WTC11 (cell line): ENCODE measurements around the gene ABCA6. TPM values are rescaled to one million over a fixed set of nuclear protein-coding genes. Genes with fewer than 3 reads are reported as not detected.

Experiments used
- ATAC-seq: fragments of 200-7000 bp; cut with Tn5 transposase; 2 replicates; pipeline ENCODE4 v1.10.0; 2021; ENCODE audit warnings: mild to moderate bottlenecking, moderate library complexity
- CTCF ChIA-PET: fragments of 300-600 bp; sonication (Branson Sonifier 250); formaldehyde crosslinking; loops from one replicate; lab custom pipeline; 2021; ENCODE audit warnings: antibody characterized with exemption; lab: Charles Lee
- POLR2A ChIA-PET: fragments of 350-600 bp; sonication (Branson Sonifier 250); formaldehyde crosslinking; loops from one replicate; lab custom pipeline; 2021; ENCODE audit warnings: antibody characterized with exemption; lab: Charles Lee
- DNase-seq: peaks from one replicate; pipeline ENCODE4 v3.0.0; 2021; ENCODE audit warnings: low spot score
- H3K27ac Mint-ChIP-seq: 2 replicates; pipeline ENCODE4 v1.8.0; 2021; ENCODE audit warnings: mixed read lengths
- H3K27me3 Mint-ChIP-seq: 2 replicates; pipeline ENCODE4 v1.8.0; 2021; ENCODE audit warnings: low read depth, mild to moderate bottlenecking, moderate library complexity, mixed read lengths
- H3K36me3 Mint-ChIP-seq: 2 replicates; pipeline ENCODE4 v1.8.0; 2021; ENCODE audit warnings: mixed read lengths
- H3K4me1 Mint-ChIP-seq: 2 replicates; pipeline ENCODE4 v1.8.0; 2022; ENCODE audit warnings: mixed read lengths
- H3K4me3 Mint-ChIP-seq: 2 replicates; pipeline ENCODE4 v1.8.0; 2021; ENCODE audit warnings: mild to moderate bottlenecking, moderate library complexity, mixed read lengths
- H3K9me3 Mint-ChIP-seq: 2 replicates; pipeline ENCODE4 v1.8.0; 2021; ENCODE audit warnings: mixed read lengths
- ATF1 ChIP-seq: sonication (generic); formaldehyde crosslinking; IDR thresholded peaks from 2 replicates; pipeline ENCODE4 v1.8.1; 2023; ENCODE audit warnings: mild to moderate bottlenecking, moderate library complexity, missing genetic modification reagents
- ELF4 ChIP-seq: sonication (generic); formaldehyde crosslinking; IDR thresholded peaks from 2 replicates; pipeline ENCODE4 v1.8.1; 2022; ENCODE audit warnings: low read depth, mild to moderate bottlenecking, moderate library complexity, missing genetic modification reagents
- EMX1 ChIP-seq: fragments of 250-450 bp; sonication (Bioruptor Pico); IDR thresholded peaks from 2 replicates; pipeline ENCODE4 v1.8.0; 2021; ENCODE audit warnings: mild to moderate bottlenecking
- SOX15 ChIP-seq: fragments of 250-450 bp; sonication (Bioruptor Pico); IDR thresholded peaks from 2 replicates; pipeline ENCODE4 v1.9.0; 2021; ENCODE audit warnings: mild to moderate bottlenecking
- SP1 ChIP-seq: sonication (generic); formaldehyde crosslinking; conservative IDR thresholded peaks from 2 replicates; pipeline ENCODE4 v1.8.1; 2022; ENCODE audit warnings: missing genetic modification reagents
- TCF7 ChIP-seq: sonication (generic); formaldehyde crosslinking; IDR thresholded peaks from 2 replicates; pipeline ENCODE4 v1.8.0; 2022; ENCODE audit warnings: mild to moderate bottlenecking, low read depth, missing genetic modification reagents, moderate library complexity
- TP53 ChIP-seq: sonication (generic); formaldehyde crosslinking; IDR thresholded peaks from 2 replicates; pipeline ENCODE4 v1.8.1; 2023; ENCODE audit warnings: mild to moderate bottlenecking, missing genetic modification reagents
- ZBTB21 ChIP-seq: sonication (generic); formaldehyde crosslinking; IDR thresholded peaks from 2 replicates; pipeline ENCODE4 v1.8.1; 2023; ENCODE audit warnings: mild to moderate bottlenecking, missing genetic modification reagents, borderline replicate concordance
- ZNF219 ChIP-seq: sonication (generic); formaldehyde crosslinking; IDR thresholded peaks from 2 replicates; pipeline ENCODE4 v1.8.0; 2023; ENCODE audit warnings: missing genetic modification reagents, mild to moderate bottlenecking, borderline replicate concordance
- total RNA-seq: library from RNA; stranded (reverse); gene quantifications from 3 replicates; pipeline ENCODE4 v1.2.3, GENCODE V29; 2021
- TF ChIP-seq, protein P1 (sequence below): fragments of 200-600 bp; IDR thresholded peaks from 2 replicates; pipeline ENCODE4 v1.8.0; 2022; ENCODE audit warnings: antibody characterized with exemption
- TF ChIP-seq, protein P2 (sequence below): sonication (generic); formaldehyde crosslinking; IDR thresholded peaks from 2 replicates; pipeline ENCODE4 v1.8.0; 2022; ENCODE audit warnings: mild to moderate bottlenecking, missing genetic modification reagents
- TF ChIP-seq, protein P3 (sequence below): fragments of 250-450 bp; sonication (Bioruptor Pico); IDR thresholded peaks from 2 replicates; pipeline ENCODE4 v1.9.0; 2021; ENCODE audit warnings: mild to moderate bottlenecking, borderline replicate concordance
- TF ChIP-seq, protein P4 (sequence below): fragments of 250-450 bp; sonication (Bioruptor Pico); IDR thresholded peaks from 2 replicates; pipeline ENCODE4 v1.9.0; 2021; ENCODE audit warnings: mild to moderate bottlenecking
- TF ChIP-seq, protein P5 (sequence below): sonication (generic); formaldehyde crosslinking; IDR thresholded peaks from 2 replicates; pipeline ENCODE4 v1.8.1; 2023; ENCODE audit warnings: mild to moderate bottlenecking, missing genetic modification reagents
- TF ChIP-seq, protein P6 (sequence below): sonication (generic); formaldehyde crosslinking; IDR thresholded peaks from 2 replicates; pipeline ENCODE4 v1.8.1; 2022; ENCODE audit warnings: mild to moderate bottlenecking, missing genetic modification reagents, moderate library complexity, borderline replicate concordance
- TF ChIP-seq, protein P7 (sequence below): fragments of 250-450 bp; sonication (Bioruptor Pico); IDR thresholded peaks from 2 replicates; pipeline ENCODE4 v2.1.2; 2022; ENCODE audit warnings: mild to moderate bottlenecking, moderate library complexity
- TF ChIP-seq, protein P8 (sequence below): sonication (generic); formaldehyde crosslinking; IDR thresholded peaks from 2 replicates; pipeline ENCODE4 v1.8.1; 2023; ENCODE audit warnings: mild to moderate bottlenecking, moderate library complexity, missing genetic modification reagents

ABCA6 gene
- total RNA-seq, 1 experiment from 2014 or later, result not detected

DNA sequence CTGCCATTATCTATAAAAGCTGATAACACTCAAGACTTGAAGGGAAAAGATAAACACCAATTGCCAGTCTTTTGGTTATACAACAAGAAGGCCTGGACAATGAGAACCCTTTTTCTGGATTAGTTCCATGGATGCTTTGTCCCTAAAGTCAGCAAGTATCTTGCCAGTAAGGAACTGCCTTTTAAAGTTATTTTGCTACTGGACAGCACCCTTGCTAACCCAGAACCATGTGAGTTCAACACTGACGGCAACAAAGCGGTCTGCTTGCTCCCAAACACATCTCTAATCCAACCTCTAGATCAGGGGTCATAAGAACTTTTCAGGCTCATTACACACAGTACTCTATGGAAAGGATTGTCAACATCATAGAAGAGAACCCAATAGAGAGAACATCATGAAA, 25.3 kb upstream of the ABCA6 start:
- ChIA-PET POLR2A (no interaction called here), CTCF (no interaction called here)
- DNase-seq, result no peak
- no peak for ATAC-seq
- Mint-ChIP-seq H3K27ac (no peak overlapping the region), H3K9me3 (no peaks in the 10 kb centered on the region), H3K4me1 (no peaks in the 10 kb centered on the region), H3K36me3 (no peaks in the 10 kb centered on the region), H3K4me3 (no peak overlapping the region), H3K27me3 (no peaks in the 10 kb centered on the region)
- no peak for TF ChIP-seq ZNF219
- TF ChIP-seq EMX1 (CRISPR knock-in tag), result no peak
- TF ChIP-seq, protein P1, sequence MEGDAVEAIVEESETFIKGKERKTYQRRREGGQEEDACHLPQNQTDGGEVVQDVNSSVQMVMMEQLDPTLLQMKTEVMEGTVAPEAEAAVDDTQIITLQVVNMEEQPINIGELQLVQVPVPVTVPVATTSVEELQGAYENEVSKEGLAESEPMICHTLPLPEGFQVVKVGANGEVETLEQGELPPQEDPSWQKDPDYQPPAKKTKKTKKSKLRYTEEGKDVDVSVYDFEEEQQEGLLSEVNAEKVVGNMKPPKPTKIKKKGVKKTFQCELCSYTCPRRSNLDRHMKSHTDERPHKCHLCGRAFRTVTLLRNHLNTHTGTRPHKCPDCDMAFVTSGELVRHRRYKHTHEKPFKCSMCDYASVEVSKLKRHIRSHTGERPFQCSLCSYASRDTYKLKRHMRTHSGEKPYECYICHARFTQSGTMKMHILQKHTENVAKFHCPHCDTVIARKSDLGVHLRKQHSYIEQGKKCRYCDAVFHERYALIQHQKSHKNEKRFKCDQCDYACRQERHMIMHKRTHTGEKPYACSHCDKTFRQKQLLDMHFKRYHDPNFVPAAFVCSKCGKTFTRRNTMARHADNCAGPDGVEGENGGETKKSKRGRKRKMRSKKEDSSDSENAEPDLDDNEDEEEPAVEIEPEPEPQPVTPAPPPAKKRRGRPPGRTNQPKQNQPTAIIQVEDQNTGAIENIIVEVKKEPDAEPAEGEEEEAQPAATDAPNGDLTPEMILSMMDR, result no peak
- TF ChIP-seq TCF7 (CRISPR knock-in tag), result no peak
- TF ChIP-seq, protein P2, sequence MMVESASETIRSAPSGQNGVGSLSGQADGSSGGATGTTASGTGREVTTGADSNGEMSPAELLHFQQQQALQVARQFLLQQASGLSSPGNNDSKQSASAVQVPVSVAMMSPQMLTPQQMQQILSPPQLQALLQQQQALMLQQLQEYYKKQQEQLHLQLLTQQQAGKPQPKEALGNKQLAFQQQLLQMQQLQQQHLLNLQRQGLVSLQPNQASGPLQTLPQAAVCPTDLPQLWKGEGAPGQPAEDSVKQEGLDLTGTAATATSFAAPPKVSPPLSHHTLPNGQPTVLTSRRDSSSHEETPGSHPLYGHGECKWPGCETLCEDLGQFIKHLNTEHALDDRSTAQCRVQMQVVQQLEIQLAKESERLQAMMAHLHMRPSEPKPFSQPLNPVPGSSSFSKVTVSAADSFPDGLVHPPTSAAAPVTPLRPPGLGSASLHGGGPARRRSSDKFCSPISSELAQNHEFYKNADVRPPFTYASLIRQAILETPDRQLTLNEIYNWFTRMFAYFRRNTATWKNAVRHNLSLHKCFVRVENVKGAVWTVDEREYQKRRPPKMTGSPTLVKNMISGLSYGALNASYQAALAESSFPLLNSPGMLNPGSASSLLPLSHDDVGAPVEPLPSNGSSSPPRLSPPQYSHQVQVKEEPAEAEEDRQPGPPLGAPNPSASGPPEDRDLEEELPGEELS (CRISPR knock-in tag), result no peak
- no peak for TF ChIP-seq SP1
- TF ChIP-seq ZBTB21 (CRISPR knock-in tag), result no peak
- TF ChIP-seq SOX15 (CRISPR knock-in tag), result no peak
- TF ChIP-seq, protein P3, sequence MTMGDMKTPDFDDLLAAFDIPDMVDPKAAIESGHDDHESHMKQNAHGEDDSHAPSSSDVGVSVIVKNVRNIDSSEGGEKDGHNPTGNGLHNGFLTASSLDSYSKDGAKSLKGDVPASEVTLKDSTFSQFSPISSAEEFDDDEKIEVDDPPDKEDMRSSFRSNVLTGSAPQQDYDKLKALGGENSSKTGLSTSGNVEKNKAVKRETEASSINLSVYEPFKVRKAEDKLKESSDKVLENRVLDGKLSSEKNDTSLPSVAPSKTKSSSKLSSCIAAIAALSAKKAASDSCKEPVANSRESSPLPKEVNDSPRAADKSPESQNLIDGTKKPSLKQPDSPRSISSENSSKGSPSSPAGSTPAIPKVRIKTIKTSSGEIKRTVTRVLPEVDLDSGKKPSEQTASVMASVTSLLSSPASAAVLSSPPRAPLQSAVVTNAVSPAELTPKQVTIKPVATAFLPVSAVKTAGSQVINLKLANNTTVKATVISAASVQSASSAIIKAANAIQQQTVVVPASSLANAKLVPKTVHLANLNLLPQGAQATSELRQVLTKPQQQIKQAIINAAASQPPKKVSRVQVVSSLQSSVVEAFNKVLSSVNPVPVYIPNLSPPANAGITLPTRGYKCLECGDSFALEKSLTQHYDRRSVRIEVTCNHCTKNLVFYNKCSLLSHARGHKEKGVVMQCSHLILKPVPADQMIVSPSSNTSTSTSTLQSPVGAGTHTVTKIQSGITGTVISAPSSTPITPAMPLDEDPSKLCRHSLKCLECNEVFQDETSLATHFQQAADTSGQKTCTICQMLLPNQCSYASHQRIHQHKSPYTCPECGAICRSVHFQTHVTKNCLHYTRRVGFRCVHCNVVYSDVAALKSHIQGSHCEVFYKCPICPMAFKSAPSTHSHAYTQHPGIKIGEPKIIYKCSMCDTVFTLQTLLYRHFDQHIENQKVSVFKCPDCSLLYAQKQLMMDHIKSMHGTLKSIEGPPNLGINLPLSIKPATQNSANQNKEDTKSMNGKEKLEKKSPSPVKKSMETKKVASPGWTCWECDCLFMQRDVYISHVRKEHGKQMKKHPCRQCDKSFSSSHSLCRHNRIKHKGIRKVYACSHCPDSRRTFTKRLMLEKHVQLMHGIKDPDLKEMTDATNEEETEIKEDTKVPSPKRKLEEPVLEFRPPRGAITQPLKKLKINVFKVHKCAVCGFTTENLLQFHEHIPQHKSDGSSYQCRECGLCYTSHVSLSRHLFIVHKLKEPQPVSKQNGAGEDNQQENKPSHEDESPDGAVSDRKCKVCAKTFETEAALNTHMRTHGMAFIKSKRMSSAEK (CRISPR knock-in tag), result no peak
- TF ChIP-seq, protein P4, sequence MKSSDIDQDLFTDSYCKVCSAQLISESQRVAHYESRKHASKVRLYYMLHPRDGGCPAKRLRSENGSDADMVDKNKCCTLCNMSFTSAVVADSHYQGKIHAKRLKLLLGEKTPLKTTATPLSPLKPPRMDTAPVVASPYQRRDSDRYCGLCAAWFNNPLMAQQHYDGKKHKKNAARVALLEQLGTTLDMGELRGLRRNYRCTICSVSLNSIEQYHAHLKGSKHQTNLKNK (CRISPR knock-in tag), result no peak
- TF ChIP-seq, protein P5, sequence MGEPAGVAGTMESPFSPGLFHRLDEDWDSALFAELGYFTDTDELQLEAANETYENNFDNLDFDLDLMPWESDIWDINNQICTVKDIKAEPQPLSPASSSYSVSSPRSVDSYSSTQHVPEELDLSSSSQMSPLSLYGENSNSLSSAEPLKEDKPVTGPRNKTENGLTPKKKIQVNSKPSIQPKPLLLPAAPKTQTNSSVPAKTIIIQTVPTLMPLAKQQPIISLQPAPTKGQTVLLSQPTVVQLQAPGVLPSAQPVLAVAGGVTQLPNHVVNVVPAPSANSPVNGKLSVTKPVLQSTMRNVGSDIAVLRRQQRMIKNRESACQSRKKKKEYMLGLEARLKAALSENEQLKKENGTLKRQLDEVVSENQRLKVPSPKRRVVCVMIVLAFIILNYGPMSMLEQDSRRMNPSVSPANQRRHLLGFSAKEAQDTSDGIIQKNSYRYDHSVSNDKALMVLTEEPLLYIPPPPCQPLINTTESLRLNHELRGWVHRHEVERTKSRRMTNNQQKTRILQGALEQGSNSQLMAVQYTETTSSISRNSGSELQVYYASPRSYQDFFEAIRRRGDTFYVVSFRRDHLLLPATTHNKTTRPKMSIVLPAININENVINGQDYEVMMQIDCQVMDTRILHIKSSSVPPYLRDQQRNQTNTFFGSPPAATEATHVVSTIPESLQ (CRISPR knock-in tag), result no peak
- no peak for TF ChIP-seq ELF4 (CRISPR knock-in tag)
- TF ChIP-seq, protein P6, sequence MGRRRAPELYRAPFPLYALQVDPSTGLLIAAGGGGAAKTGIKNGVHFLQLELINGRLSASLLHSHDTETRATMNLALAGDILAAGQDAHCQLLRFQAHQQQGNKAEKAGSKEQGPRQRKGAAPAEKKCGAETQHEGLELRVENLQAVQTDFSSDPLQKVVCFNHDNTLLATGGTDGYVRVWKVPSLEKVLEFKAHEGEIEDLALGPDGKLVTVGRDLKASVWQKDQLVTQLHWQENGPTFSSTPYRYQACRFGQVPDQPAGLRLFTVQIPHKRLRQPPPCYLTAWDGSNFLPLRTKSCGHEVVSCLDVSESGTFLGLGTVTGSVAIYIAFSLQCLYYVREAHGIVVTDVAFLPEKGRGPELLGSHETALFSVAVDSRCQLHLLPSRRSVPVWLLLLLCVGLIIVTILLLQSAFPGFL (CRISPR knock-in tag), result no peak
- no peak for TF ChIP-seq ATF1 (CRISPR knock-in tag)
- TF ChIP-seq, protein P7, sequence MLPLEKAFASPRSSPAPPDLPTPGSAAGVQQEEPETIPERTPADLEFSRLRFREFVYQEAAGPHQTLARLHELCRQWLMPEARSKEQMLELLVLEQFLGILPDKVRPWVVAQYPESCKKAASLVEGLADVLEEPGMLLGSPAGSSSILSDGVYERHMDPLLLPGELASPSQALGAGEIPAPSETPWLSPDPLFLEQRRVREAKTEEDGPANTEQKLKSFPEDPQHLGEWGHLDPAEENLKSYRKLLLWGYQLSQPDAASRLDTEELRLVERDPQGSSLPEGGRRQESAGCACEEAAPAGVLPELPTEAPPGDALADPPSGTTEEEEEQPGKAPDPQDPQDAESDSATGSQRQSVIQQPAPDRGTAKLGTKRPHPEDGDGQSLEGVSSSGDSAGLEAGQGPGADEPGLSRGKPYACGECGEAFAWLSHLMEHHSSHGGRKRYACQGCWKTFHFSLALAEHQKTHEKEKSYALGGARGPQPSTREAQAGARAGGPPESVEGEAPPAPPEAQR (CRISPR knock-in tag), result no peak
- TF ChIP-seq TP53, result no peak
- TF ChIP-seq, protein P8, sequence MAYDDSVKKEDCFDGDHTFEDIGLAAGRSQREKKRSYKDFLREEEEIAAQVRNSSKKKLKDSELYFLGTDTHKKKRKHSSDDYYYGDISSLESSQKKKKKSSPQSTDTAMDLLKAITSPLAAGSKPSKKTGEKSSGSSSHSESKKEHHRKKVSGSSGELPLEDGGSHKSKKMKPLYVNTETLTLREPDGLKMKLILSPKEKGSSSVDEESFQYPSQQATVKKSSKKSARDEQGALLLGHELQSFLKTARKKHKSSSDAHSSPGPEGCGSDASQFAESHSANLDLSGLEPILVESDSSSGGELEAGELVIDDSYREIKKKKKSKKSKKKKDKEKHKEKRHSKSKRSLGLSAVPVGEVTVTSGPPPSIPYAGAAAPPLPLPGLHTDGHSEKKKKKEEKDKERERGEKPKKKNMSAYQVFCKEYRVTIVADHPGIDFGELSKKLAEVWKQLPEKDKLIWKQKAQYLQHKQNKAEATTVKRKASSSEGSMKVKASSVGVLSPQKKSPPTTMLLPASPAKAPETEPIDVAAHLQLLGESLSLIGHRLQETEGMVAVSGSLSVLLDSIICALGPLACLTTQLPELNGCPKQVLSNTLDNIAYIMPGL (CRISPR knock-in tag), result no peak
